A673 (cell line): ENCODE measurements around the gene FUT9. TPM values are rescaled to one million over a fixed set of nuclear protein-coding genes. Genes with fewer than 3 reads are reported as not detected.

ENCODE experiments used
- BruUV-seq: library from RNA; stranded (reverse); fragments of 400-500 nt; replicated peaks from 2 replicates; lab custom pipeline; 2021; lab: Mats Ljungman, UMichigan
- CTCF ChIA-PET: fragments of 300-600 bp; sonication (Branson Sonifier 250); formaldehyde crosslinking; loops from one replicate; lab custom pipeline; 2022; ENCODE audit warnings: antibody characterized with exemption; lab: Charles Lee
- POLR2A ChIA-PET: fragments of 300-600 bp; sonication (Branson Sonifier 250); formaldehyde crosslinking; loops from one replicate; lab custom pipeline; 2022; ENCODE audit warnings: antibody characterized with exemption; ENCODE audit not compliant: low non-redundant PET; lab: Charles Lee
- DNase-seq: peaks from one replicate; pipeline ENCODE4 v3.0.0-alpha.2; 2015; ENCODE audit warnings: low spot score
- H3K27ac ChIP-seq: fragments of 200-600 bp; sonication (generic); 2 replicates; pipeline ENCODE4 v1.5.1; 2016; ENCODE audit warnings: mixed run types, low read depth, mild to moderate bottlenecking, mixed read lengths, antibody characterized with exemption, low read length; ENCODE audit not compliant: poor library complexity, severe bottlenecking
- H3K27me3 ChIP-seq: fragments of 200-600 bp; sonication (generic); replicated peaks from 2 replicates; pipeline ENCODE4 v1.6.1; 2017; ENCODE audit warnings: mixed run types, low read depth, mild to moderate bottlenecking, mixed read lengths, antibody characterized with exemption, low read length; ENCODE audit not compliant: insufficient read depth, poor library complexity
- H3K36me3 ChIP-seq: fragments of 200-600 bp; sonication (generic); 2 replicates; pipeline ENCODE4 v1.6.1; 2016; ENCODE audit warnings: mixed run types, mild to moderate bottlenecking, mixed read lengths, antibody characterized with exemption, low read length; ENCODE audit not compliant: insufficient read depth, poor library complexity, severe bottlenecking
- H3K4me1 ChIP-seq: fragments of 200-600 bp; sonication (generic); 2 replicates; pipeline ENCODE4 v1.6.1; 2017; ENCODE audit warnings: mixed run types, mild to moderate bottlenecking, mixed read lengths, antibody characterized with exemption, low read length; ENCODE audit not compliant: insufficient read depth, poor library complexity, severe bottlenecking
- H3K4me3 ChIP-seq: fragments of 200-600 bp; sonication (generic); 2 replicates; pipeline ENCODE4 v1.5.1; 2016; ENCODE audit warnings: low read depth, mixed run types, mild to moderate bottlenecking, mixed read lengths, low read length; ENCODE audit not compliant: poor library complexity, severe bottlenecking
- H3K9me3 ChIP-seq: fragments of 200-600 bp; sonication (generic); 2 replicates; pipeline ENCODE4 v1.6.1; 2016; ENCODE audit warnings: mixed run types, low read depth, mild to moderate bottlenecking, mixed read lengths, antibody characterized with exemption, low read length; ENCODE audit not compliant: poor library complexity, severe bottlenecking
- CTCF ChIP-seq: fragments of 300-800, 200-600 bp; sonication (generic); conservative IDR thresholded peaks from 2 replicates; pipeline ENCODE4 v1.5.1; 2017; ENCODE audit warnings: low read depth, mild to moderate bottlenecking, antibody characterized with exemption, low read length, moderate library complexity, mixed read lengths
- EZH2 ChIP-seq: fragments of 200-600 bp; sonication (generic); IDR thresholded peaks from 2 replicates; pipeline ENCODE4 v1.6.1; 2017; ENCODE audit warnings: borderline replicate concordance, low read depth, mild to moderate bottlenecking, mixed read lengths, antibody characterized with exemption, low read length; ENCODE audit not compliant: poor library complexity, severe bottlenecking
- intact Hi-C: fragments of 100-400 bp; cut with micrococcal nuclease; formaldehyde crosslinking; loops from one replicate; pipeline ENCODE4 v1.10.0; 2022; ENCODE audit not compliant: unreplicated experiment
- total RNA-seq: library from RNA; stranded (reverse); gene quantifications from 2 replicates; pipeline ENCODE4 v1.2.3, GENCODE V29; 2021

The FUT9 gene
- total RNA-seq, 1 experiment from 2014 or later = 4.3 TPM

- no peaks in the 10 kb centered on the region for H3K4me1 ChIP-seq
- H3K27me3 ChIP-seq = no peaks in the 10 kb centered on the region
- POLR2A ChIA-PET = no interaction called here
- intact Hi-C loops = no loop called here
- no peak overlapping the region for H3K4me3 ChIP-seq
- no peaks in the 10 kb centered on the region for H3K36me3 ChIP-seq
- DNase-seq = peak; percentile 39
- CTCF ChIA-PET = no interaction called here
- H3K9me3 ChIP-seq = no peaks in the 10 kb centered on the region
- TF ChIP-seq CTCF (peak; percentile 58), EZH2 (no peak)
- no peak overlapping the region for H3K27ac ChIP-seq
- no TSS peak for BruUV-seq
Observed at GRCh38 chr6:96089173-96089572, 73.4 kb downstream of the FUT9 start.

- ChIA-PET CTCF (no interaction called here), POLR2A (no interaction called here)
- intact Hi-C loops = no loop called here
- Histone ChIP-seq H3K4me3 (no peak overlapping the region), H3K27me3 (no peaks in the 10 kb centered on the region), H3K4me1 (peaks cover 5% of the 10 kb centered on the region), H3K9me3 (no peaks in the 10 kb centered on the region), H3K36me3 (no peaks in the 10 kb centered on the region), H3K27ac (no peak overlapping the region)
- BruUV-seq = no TSS peak
- no peak for DNase-seq
- TF ChIP-seq CTCF (no peak), EZH2 (no peak)
Observed at GRCh38 chr6:96094077-96094476, 78.3 kb downstream of the FUT9 start.

- Histone ChIP-seq H3K9me3 (no peaks in the 10 kb centered on the region), H3K4me3 (no peak overlapping the region), H3K27ac (no peak overlapping the region), H3K36me3 (no peaks in the 10 kb centered on the region), H3K4me1 (peaks cover 10% of the 10 kb centered on the region), H3K27me3 (no peaks in the 10 kb centered on the region)
- CTCF ChIA-PET = no interaction called here
- POLR2A ChIA-PET = no interaction called here
- no peak for DNase-seq
- TF ChIP-seq EZH2 (no peak), CTCF (no peak)
- intact Hi-C loops = no loop called here
- no TSS peak for BruUV-seq
Observed at GRCh38 chr6:96099069-96099468, 83.3 kb downstream of the FUT9 start.
